Erythroblast (primary cell): ENCODE measurements around the gene MED27.

Source experiments
- DNase-seq, 2 experiments: peaks; one replicate each; lab custom pipeline; 2025; lab: John Stamatoyannopoulos, UW
- GATA1 ChIP-seq: IDR thresholded peaks from 2 replicates; pipeline ENCODE4 v1.6.1; 2011; ENCODE audit warnings: low read depth, mild to moderate bottlenecking, control low read depth, low read length, moderate library complexity
- POLR2A ChIP-seq: IDR thresholded peaks from 2 replicates; pipeline ENCODE4 v1.6.1; 2011; ENCODE audit warnings: mild to moderate bottlenecking, low read length

Gene MED27

DNA sequence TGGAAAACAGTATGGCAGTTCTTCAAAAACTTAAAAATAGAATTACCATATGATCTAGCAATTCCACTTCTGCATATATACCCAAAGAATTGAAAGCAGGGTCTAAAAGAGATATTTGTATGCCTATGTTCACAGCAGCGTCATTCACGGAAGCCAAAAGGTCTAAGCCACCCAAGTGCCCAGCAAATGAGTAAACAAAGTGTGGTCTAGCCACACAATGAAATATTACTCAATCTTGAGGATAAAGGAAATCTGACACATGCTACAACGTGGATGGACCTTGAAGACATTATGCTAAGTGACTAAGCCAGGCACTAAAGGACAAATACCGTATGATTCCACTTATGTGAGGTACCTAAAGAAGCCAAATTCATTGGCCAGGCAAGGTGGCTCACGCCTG is 11.1 kb upstream of the MED27 start:
- no peak for DNase-seq
- TF ChIP-seq GATA1 (no peak), POLR2A (no peak)

- DNase-seq = no peak
- TF ChIP-seq GATA1 (no peak), POLR2A (no peak)
Observed at GRCh38 chr9:132087438-132088030, 7.9 kb upstream of the MED27 start.

DNA sequence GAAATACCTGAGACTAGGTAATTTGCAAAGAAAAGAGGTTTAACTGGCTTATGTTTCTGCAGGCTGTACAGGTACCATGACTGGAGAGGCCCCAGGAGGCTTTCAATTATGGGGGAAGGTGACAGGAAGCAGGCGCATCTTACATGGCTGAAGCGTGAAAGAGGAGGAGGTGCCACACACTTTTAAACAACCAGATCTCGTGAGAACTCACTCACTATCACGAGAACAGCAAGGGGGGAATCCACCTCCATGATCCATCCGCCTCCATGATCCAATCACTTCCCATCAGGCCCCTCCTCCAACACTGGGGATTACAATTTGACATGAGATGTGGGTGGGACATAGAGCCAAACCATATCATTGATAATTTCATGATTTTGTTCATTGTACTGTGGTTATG is 2.5 kb upstream of the MED27 start:
- TF ChIP-seq POLR2A (no peak), GATA1 (no peak)
- DNase-seq = no peak

GRCh38 chr9:132078699-132079356 is 839 bp downstream of the MED27 start:
- TF ChIP-seq GATA1 (no peak), POLR2A (no peak)
- DNase-seq = peak; percentile 47 to 60

DNA sequence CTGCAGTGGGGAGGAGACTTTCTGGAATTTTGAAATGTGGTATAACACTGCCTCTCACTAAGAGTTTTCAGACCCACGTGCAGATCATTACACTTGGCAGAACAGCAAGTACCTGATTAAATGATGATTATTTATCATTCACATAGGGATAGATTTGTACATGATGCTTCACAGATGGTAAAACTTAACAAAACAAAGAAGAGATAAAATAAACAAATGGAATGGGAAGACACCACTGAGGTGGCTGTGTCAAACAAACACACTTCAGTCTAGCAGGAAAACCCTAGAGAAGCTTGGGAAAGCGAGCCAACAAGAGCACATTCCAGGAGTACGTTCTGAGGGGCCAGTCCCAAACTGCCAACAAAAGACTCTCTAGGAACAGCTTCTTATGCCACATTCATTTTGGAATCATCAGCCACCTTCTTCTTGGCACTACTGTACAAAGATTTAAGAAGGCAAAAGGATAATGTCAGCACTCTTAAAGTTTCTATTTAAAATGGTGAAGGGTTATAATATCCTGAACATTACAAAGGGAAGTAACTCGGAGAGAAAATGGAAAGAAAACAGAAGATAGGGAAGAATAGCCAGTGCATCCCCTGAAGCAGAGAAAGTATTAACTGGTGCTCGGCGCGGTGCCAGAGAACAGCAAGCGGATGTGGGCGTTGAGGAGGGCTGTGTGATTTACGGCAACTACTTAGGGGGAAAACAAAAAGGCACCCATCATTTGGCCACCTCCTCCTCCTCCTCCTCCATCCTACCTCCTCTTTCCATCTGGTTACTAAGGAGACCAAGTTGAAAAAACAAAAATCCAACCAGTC is 1.6 kb downstream of the MED27 start:
- DNase-seq = peak; percentile 13 to 27

DNA sequence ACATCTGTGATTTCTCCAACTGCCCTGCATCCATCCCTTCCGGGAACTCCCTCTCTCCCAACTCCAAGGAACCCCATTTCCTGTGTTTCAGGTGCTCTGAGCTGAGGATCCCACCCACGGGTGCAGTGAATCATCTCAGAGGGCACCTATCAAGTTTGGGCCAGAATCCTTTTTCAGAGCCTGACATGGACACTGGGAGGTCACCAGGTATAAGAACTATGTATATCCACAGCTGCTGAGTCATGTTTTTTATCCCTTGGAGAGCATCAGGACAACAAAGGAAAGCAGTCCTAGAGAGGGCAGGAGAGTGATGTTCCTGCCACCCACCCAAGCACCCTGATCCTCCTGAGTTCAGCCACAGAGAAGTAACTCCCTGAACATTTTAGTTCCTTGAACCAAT is 3.8 kb downstream of the MED27 start:
- no peak for DNase-seq

More for the DNA sequence above, 1.6 kb downstream of the MED27 start:
- TF ChIP-seq GATA1 (no peak), POLR2A (no peak)

GRCh38 chr9:132074736-132075135 is 4.9 kb downstream of the MED27 start:
- no peak for DNase-seq
- TF ChIP-seq POLR2A = no peak

More for the DNA sequence above, 3.8 kb downstream of the MED27 start:
- TF ChIP-seq GATA1 (no peak), POLR2A (no peak)

DNA sequence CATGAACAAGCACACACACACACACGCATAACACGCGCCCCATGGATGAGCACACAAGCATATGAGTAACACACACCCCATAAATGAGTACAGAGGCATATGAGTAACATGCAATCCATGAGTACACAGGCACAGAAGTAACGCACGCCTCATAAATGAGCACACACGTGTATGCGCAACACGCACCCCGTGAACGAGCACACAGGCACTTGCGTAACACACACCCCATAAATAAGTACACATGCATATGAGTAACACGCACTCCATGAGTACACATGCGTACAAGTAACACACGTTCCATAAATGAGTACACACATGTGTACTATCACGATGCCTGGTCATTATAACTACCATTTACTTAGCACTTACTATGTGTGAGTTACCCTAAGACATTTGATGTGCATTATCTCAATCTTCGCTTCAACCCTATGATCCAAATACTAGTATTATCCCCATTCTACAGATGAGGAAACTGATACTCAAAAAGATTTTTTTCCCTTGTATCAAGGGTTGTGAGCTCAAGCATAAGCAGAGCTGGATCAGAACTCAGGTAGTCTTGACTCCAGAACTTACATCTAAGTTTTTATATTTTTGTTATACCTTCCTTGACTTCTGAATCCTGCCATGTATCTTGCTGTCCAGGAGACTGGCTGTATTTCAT is 7.7 kb downstream of the MED27 start:
- DNase-seq = no peak
- TF ChIP-seq GATA1 (no peak), POLR2A (no peak)

DNA sequence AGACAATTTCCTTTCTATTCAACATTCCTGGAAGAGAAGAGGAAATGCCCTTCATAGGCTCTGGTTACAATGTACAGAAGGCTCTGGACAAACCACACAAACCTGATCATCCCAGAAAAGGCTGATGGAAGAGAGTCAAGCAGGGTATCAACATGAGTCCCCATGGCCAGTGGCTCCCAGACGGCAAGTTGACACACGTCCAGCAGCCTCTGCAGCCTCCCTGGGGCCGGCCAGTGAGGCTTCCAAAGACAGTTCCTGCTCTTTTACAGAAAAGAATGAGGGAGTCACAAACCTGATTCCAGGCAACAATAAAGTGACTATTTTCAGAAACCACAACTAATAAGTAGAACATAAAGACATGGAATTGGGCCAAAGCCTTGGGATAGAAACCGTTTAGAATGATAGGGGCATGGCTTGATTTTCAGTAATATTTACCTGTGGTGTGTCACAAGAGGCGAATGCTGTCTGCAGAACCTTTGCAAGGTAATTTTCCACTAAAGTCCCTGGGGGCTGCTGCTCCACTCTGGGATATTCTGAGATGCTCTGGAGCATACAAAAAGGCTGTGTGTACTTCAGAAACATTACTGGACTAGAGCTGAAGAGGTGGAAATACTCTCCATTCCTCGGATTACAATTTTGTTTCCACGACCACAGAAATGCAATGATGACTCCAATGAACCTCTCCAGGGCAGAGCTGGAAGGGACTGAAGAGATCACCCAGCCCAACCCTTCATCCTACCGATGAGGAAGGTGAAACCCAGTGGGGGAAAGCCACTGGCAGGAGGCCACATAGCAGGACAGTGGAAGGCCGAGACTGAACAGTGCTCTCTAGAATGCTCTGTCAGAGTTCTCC is 10.4 kb downstream of the MED27 start:
- no peak for DNase-seq

GRCh38 chr9:132068605-132069004 is 11.1 kb downstream of the MED27 start:
- TF ChIP-seq GATA1 = no peak
- no peak for TF ChIP-seq POLR2A

More for the DNA sequence above, 10.4 kb downstream of the MED27 start:
- TF ChIP-seq GATA1 (no peak), POLR2A (no peak)

GRCh38 chr9:132066511-132066910 is 13.2 kb downstream of the MED27 start:
- no peak for TF ChIP-seq GATA1

More at GRCh38 chr9:132068605-132069004, 11.1 kb downstream of the MED27 start:
- no peak for DNase-seq

GRCh38 chr9:132066057-132066456 is 13.6 kb downstream of the MED27 start:
- DNase-seq = no peak
- TF ChIP-seq GATA1 = no peak
- TF ChIP-seq POLR2A = no peak

More at GRCh38 chr9:132066511-132066910, 13.2 kb downstream of the MED27 start:
- no peak for DNase-seq

DNA sequence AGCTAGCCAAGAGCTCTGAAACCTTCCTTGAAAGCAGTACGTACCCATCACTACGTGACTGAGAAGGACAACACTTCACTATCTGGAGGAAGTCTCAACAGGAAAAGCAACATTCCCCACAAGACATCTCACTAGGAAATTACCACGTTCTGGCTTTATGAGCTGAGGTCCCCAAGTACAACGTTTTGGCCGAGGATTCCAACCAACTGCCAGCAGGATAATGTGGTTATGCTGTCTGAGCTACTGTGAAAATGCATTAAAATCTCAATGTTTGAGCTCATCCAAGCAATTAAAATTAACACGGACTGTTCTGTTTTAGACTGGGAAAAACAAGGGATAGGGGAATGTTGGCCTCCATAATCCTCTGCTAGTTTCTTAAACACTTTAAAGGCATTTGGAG is 16.4 kb downstream of the MED27 start:
- DNase-seq = no peak

More for the DNA sequence above, 16.4 kb downstream of the MED27 start:
- TF ChIP-seq POLR2A = no peak
- no peak for TF ChIP-seq GATA1
